HUES6 (cell line): ENCODE data around the gene TRPM3.

Source experiments
- H3K27ac ChIP-seq: 2 replicates; pipeline ENCODE4 v1.7.0; 2013; ENCODE audit warnings: low read depth, mild to moderate bottlenecking, low read length, inconsistent platforms
- H3K27me3 ChIP-seq: 2 replicates; pipeline ENCODE4 v1.6.1; 2013; ENCODE audit warnings: low read length; ENCODE audit not compliant: control insufficient read depth, insufficient read depth
- H3K36me3 ChIP-seq: 2 replicates; pipeline ENCODE4 v1.6.1; 2013; ENCODE audit warnings: low read length; ENCODE audit not compliant: control insufficient read depth, insufficient read depth
- H3K4me1 ChIP-seq: 2 replicates; pipeline ENCODE4 v1.6.1; 2013; ENCODE audit warnings: low read length; ENCODE audit not compliant: control insufficient read depth, insufficient read depth
- H3K4me3 ChIP-seq: 2 replicates; pipeline ENCODE4 v1.5.1; 2013; ENCODE audit warnings: low read depth, low read length
- H3K9ac ChIP-seq: one replicate; pipeline ENCODE4 v1.6.1; 2013; ENCODE audit warnings: mild to moderate bottlenecking, low read length
- H3K9me3 ChIP-seq: 2 replicates; pipeline ENCODE4 v1.6.1; 2013; ENCODE audit warnings: low read depth, low read length; ENCODE audit not compliant: control insufficient read depth, insufficient read depth

TRPM3 gene

GRCh38 chr9:71003346-71003745 lies 118.1 kb downstream of the TRPM3 start:
- Histone ChIP-seq H3K9ac (no peak overlapping the region), H3K4me1 (no peaks in the 10 kb centered on the region; the same call in 1 of the 2 replicates), H3K4me3 (no peak overlapping the region), H3K27me3 (no peaks in the 10 kb centered on the region), H3K9me3 (peaks cover 12% of the 10 kb centered on the region), H3K36me3 (no peaks in the 10 kb centered on the region), H3K27ac (no peak overlapping the region)

- no peaks in the 10 kb centered on the region for H3K27me3 ChIP-seq
- H3K9me3 ChIP-seq = peaks cover 12% of the 10 kb centered on the region
- H3K36me3 ChIP-seq = no peaks in the 10 kb centered on the region
- H3K27ac ChIP-seq = no peak overlapping the region
- H3K4me1 ChIP-seq = no peaks in the 10 kb centered on the region; the same call in 1 of the 2 replicates
- no peak overlapping the region for H3K9ac ChIP-seq
- no peak overlapping the region for H3K4me3 ChIP-seq
Measured at GRCh38 chr9:71001780-71002386, 119.5 kb downstream of the TRPM3 start.

- Histone ChIP-seq H3K36me3 (no peaks in the 10 kb centered on the region), H3K27ac (no peak overlapping the region), H3K4me3 (no peak overlapping the region), H3K27me3 (no peaks in the 10 kb centered on the region), H3K9me3 (peaks cover under 1% of the 10 kb centered on the region; the same call in 1 of the 2 replicates), H3K4me1 (peaks cover 5% of the 10 kb centered on the region; the same call in 1 of the 2 replicates), H3K9ac (no peak overlapping the region)
Measured at GRCh38 chr9:70998962-70999361, 122.5 kb downstream of the TRPM3 start.

GRCh38 chr9:70995511-70995910 lies 125.9 kb downstream of the TRPM3 start:
- Histone ChIP-seq H3K9ac (no peak overlapping the region), H3K36me3 (no peaks in the 10 kb centered on the region), H3K4me3 (no peak overlapping the region), H3K4me1 (peaks cover 5% of the 10 kb centered on the region; the same call in 1 of the 2 replicates), H3K27ac (no peak overlapping the region), H3K9me3 (no peaks in the 10 kb centered on the region), H3K27me3 (no peaks in the 10 kb centered on the region)

- Histone ChIP-seq H3K9me3 (no peaks in the 10 kb centered on the region), H3K27me3 (no peaks in the 10 kb centered on the region), H3K4me3 (no peak overlapping the region)
Measured at GRCh38 chr9:70994582-70994981, 126.8 kb downstream of the TRPM3 start.

GRCh38 chr9:70988551-70988950 lies 132.9 kb downstream of the TRPM3 start:
- H3K27ac ChIP-seq = no peak overlapping the region
- no peak overlapping the region for H3K9ac ChIP-seq
- no peaks in the 10 kb centered on the region for H3K4me1 ChIP-seq
- peaks cover under 1% of the 10 kb centered on the region; the same call in 1 of the 2 replicates for H3K9me3 ChIP-seq
- H3K4me3 ChIP-seq = no peak overlapping the region
- no peaks in the 10 kb centered on the region for H3K36me3 ChIP-seq
- H3K27me3 ChIP-seq = no peaks in the 10 kb centered on the region

More at GRCh38 chr9:70994582-70994981, 126.8 kb downstream of the TRPM3 start:
- no peak overlapping the region for H3K9ac ChIP-seq
- no peak overlapping the region for H3K27ac ChIP-seq
- H3K36me3 ChIP-seq = no peaks in the 10 kb centered on the region
- H3K4me1 ChIP-seq = 0 out of 2 replicates have a peak, but pooled peaks cover 5% of the 10 kb centered on the region

- no peak overlapping the region for H3K27ac ChIP-seq
- H3K36me3 ChIP-seq = no peaks in the 10 kb centered on the region
- H3K9ac ChIP-seq = no peak overlapping the region
- H3K27me3 ChIP-seq = no peaks in the 10 kb centered on the region
- peaks cover 4% of the 10 kb centered on the region for H3K9me3 ChIP-seq
- no peaks in the 10 kb centered on the region for H3K4me1 ChIP-seq
- no peak overlapping the region for H3K4me3 ChIP-seq
Measured at GRCh38 chr9:70987986-70988385, 133.4 kb downstream of the TRPM3 start.

- H3K27ac ChIP-seq = no peak overlapping the region
- H3K9ac ChIP-seq = no peak overlapping the region
- H3K4me3 ChIP-seq = no peak overlapping the region
- H3K27me3 ChIP-seq = no peaks in the 10 kb centered on the region
- no peaks in the 10 kb centered on the region for H3K4me1 ChIP-seq
- H3K9me3 ChIP-seq = peaks cover 6% of the 10 kb centered on the region
- no peaks in the 10 kb centered on the region for H3K36me3 ChIP-seq
Measured at GRCh38 chr9:70986984-70987383, 134.4 kb downstream of the TRPM3 start.

- Histone ChIP-seq H3K4me3 (no peak overlapping the region), H3K27me3 (no peaks in the 10 kb centered on the region), H3K9me3 (peaks cover 6% of the 10 kb centered on the region), H3K36me3 (no peaks in the 10 kb centered on the region), H3K4me1 (no peaks in the 10 kb centered on the region), H3K9ac (no peak overlapping the region), H3K27ac (no peak overlapping the region)
Measured at GRCh38 chr9:70983723-70984295, 137.6 kb downstream of the TRPM3 start.

- Histone ChIP-seq H3K27ac (no peak overlapping the region), H3K27me3 (no peaks in the 10 kb centered on the region), H3K36me3 (no peaks in the 10 kb centered on the region), H3K9ac (no peak overlapping the region), H3K9me3 (peaks cover 6% of the 10 kb centered on the region), H3K4me1 (no peaks in the 10 kb centered on the region), H3K4me3 (no peak overlapping the region)
Measured at GRCh38 chr9:70981312-70981711, 140.1 kb downstream of the TRPM3 start.

GRCh38 chr9:70979966-70980365 lies 141.5 kb downstream of the TRPM3 start:
- Histone ChIP-seq H3K27ac (no peak overlapping the region), H3K4me1 (no peaks in the 10 kb centered on the region), H3K27me3 (no peaks in the 10 kb centered on the region), H3K4me3 (no peak overlapping the region), H3K9me3 (peaks cover 6% of the 10 kb centered on the region), H3K9ac (no peak overlapping the region), H3K36me3 (no peaks in the 10 kb centered on the region)
